BLaER1 treated with 17β-estradiol and CSF1 and Interleukin-3, amounts not matched to agents 10 nM and 100 nM (cell line): Measurements from ENCODE around the gene TMEM63B.
"Not testable (repeated sequence)": the region's sequence is repeated elsewhere in the genome, so short reads cannot be mapped to it uniquely, and the experiment has no call there.

Source experiments
- H3K27ac ChIP-seq, 11 experiments: shearing (Covaris generic); formaldehyde crosslinking; 2 replicates each; pipeline ENCODE4 v1.8.1; 2022
- H3K27me3 ChIP-seq, 11 experiments: shearing (Covaris generic); formaldehyde crosslinking; 2 replicates each; pipeline ENCODE4 v1.8.1; 2022
- H3K36me3 ChIP-seq, 11 experiments: shearing (Covaris generic); formaldehyde crosslinking; 2 replicates each; pipeline ENCODE4 v1.8.1; 2022
- H3K4me1 ChIP-seq, 10 experiments: shearing (Covaris generic); formaldehyde crosslinking; 2 replicates each; pipeline ENCODE4 v1.8.1; 2022
- H3K4me2 ChIP-seq, 11 experiments: shearing (Covaris generic); formaldehyde crosslinking; 2 replicates each; pipeline ENCODE4 v1.8.1; 2022
- H3K4me3 ChIP-seq, 10 experiments: shearing (Covaris generic); formaldehyde crosslinking; 2 replicates each; pipeline ENCODE4 v1.8.1; 2022
- H3K9ac ChIP-seq, 11 experiments: shearing (Covaris generic); formaldehyde crosslinking; 2 replicates each; pipeline ENCODE4 v1.8.1; 2022
- H3K9me3 ChIP-seq, 11 experiments: shearing (Covaris generic); formaldehyde crosslinking; replicated peaks in 1 of 11; 2 replicates each; pipeline ENCODE4 v1.8.1; 2022
- H4K20me1 ChIP-seq, 11 experiments: shearing (Covaris generic); formaldehyde crosslinking; 2 replicates each; pipeline ENCODE4 v1.8.1; 2022
- Cebpa-rat ChIP-seq, 11 experiments: shearing (Covaris generic); IDR thresholded peaks; 2 replicates each; pipeline ENCODE4 v1.8.1; 2022

The TMEM63B gene

GRCh38 chr6:44139351-44139743 is 12.0 kb downstream of the TMEM63B start:
- no peak for TF ChIP-seq Cebpa-rat (IDR thresholded peaks at IDR 0.05)
- no peak overlapping the region for H3K4me2 ChIP-seq

GRCh38 chr6:44142835-44143234 is 15.5 kb downstream of the TMEM63B start:
- peaks cover 21 to 96% (median 62%) of the 10 kb centered on the region in 11 experiments; a peak in 21 of 22 replicates for H3K36me3 ChIP-seq
- TF ChIP-seq Cebpa-rat (IDR thresholded peaks at IDR 0.05): no peak
- H3K27me3 ChIP-seq: no peaks in the 10 kb centered on the region

More at GRCh38 chr6:44139351-44139743, 12.0 kb downstream of the TMEM63B start:
- Histone ChIP-seq H4K20me1 (peaks cover 0 to 22% (median 2%) of the 10 kb centered on the region in 11 experiments; a peak in 12 of 22 replicates), H3K9me3 (no peaks in the 10 kb centered on the region), H3K9ac (no peak overlapping the region), H3K27ac (no peak overlapping the region), H3K4me3 (no peak overlapping the region), H3K36me3 (peaks cover 20 to 97% (median 49%) of the 10 kb centered on the region in 11 experiments), H3K27me3 (no peaks in the 10 kb centered on the region), H3K4me1 (peaks cover 14 to 26% (median 19%) of the 10 kb centered on the region in 10 experiments)

GRCh38 chr6:44143731-44144130 is 16.4 kb downstream of the TMEM63B start:
- Histone ChIP-seq H3K27ac (no peak overlapping the region), H4K20me1 (peaks cover 0 to 22% (median 0%) of the 10 kb centered on the region in 11 experiments; a peak in 4 of 22 replicates), H3K36me3 (peaks cover 30 to 99% (median 71%) of the 10 kb centered on the region in 11 experiments), H3K9me3 (no peaks in the 10 kb centered on the region), H3K4me3 (no peak overlapping the region), H3K9ac (no peak overlapping the region), H3K27me3 (no peaks in the 10 kb centered on the region), H3K4me2 (no peak overlapping the region), H3K4me1 (peaks cover 2 to 13% (median 7%) of the 10 kb centered on the region in 10 experiments; a peak in 16 of 20 replicates)
- no peak for TF ChIP-seq Cebpa-rat (IDR thresholded peaks at IDR 0.05)

More at GRCh38 chr6:44142835-44143234, 15.5 kb downstream of the TMEM63B start:
- H3K4me2 ChIP-seq: no peak overlapping the region
- no peaks in the 10 kb centered on the region for H3K9me3 ChIP-seq
- H3K9ac ChIP-seq: no peak overlapping the region
- no peak overlapping the region for H3K27ac ChIP-seq
- H3K4me1 ChIP-seq: peaks cover 7 to 15% (median 9%) of the 10 kb centered on the region in 10 experiments; a peak in 16 of 20 replicates
- peaks cover 0 to 15% (median 0%) of the 10 kb centered on the region in 11 experiments; a peak in 4 of 22 replicates for H4K20me1 ChIP-seq
- H3K4me3 ChIP-seq: no peak overlapping the region

GRCh38 chr6:44144536-44144935 is 17.2 kb downstream of the TMEM63B start:
- Histone ChIP-seq H3K4me1 (peaks cover 0 to 16% (median 7%) of the 10 kb centered on the region in 10 experiments; a peak in 9 of 20 replicates), H3K36me3 (peaks cover 31 to 99% (median 76%) of the 10 kb centered on the region in 11 experiments), H4K20me1 (peaks cover 0 to 19% (median 0%) of the 10 kb centered on the region in 11 experiments; a peak in 5 of 22 replicates)
- H3K4me3 ChIP-seq, H3K9ac ChIP-seq, H3K4me2 ChIP-seq, H3K9me3 ChIP-seq, H3K27me3 ChIP-seq, H3K27ac ChIP-seq: not testable (repeated sequence)

- peaks cover 0 to 29% (median 20%) of the 10 kb centered on the region in 10 experiments; a peak in 16 of 20 replicates for H3K4me1 ChIP-seq
- no peak for TF ChIP-seq Cebpa-rat (IDR thresholded peaks at IDR 0.05)
- peaks cover 0 to 25% (median 6%) of the 10 kb centered on the region in 11 experiments; a peak in 14 of 22 replicates for H4K20me1 ChIP-seq
- H3K27me3 ChIP-seq: no peaks in the 10 kb centered on the region
- no peak overlapping the region for H3K9ac ChIP-seq
- peaks cover 20 to 95% (median 69%) of the 10 kb centered on the region in 11 experiments for H3K36me3 ChIP-seq
- H3K4me2 ChIP-seq: no peak overlapping the region
- H3K4me3 ChIP-seq: no peak overlapping the region
- H3K9me3 ChIP-seq: no peaks in the 10 kb centered on the region
- no peak overlapping the region for H3K27ac ChIP-seq
Measured at GRCh38 chr6:44145839-44146238, 18.5 kb downstream of the TMEM63B start.

GRCh38 chr6:44146685-44147084 is 19.3 kb downstream of the TMEM63B start:
- Histone ChIP-seq H3K27ac (no peak overlapping the region), H4K20me1 (peaks cover 0 to 34% (median 13%) of the 10 kb centered on the region in 11 experiments; a peak in 15 of 22 replicates), H3K36me3 (peaks cover 19 to 86% (median 60%) of the 10 kb centered on the region in 11 experiments), H3K4me3 (no peak overlapping the region), H3K4me1 (peaks cover 0 to 38% (median 28%) of the 10 kb centered on the region in 10 experiments; a peak in 16 of 20 replicates), H3K27me3 (no peaks in the 10 kb centered on the region), H3K4me2 (peak overlapping the region in 4 of 11 experiments; percentile 10 to 30 (median 22); a peak in 3 of 22 replicates), H3K9ac (no peak overlapping the region), H3K9me3 (no peaks in the 10 kb centered on the region)
- TF ChIP-seq Cebpa-rat (IDR thresholded peaks at IDR 0.05): no peak

- Histone ChIP-seq H3K36me3 (peaks cover 19 to 81% (median 57%) of the 10 kb centered on the region in 11 experiments), H3K4me2 (peak overlapping the region in 4 of 11 experiments; percentile 10 to 30 (median 22); a peak in 3 of 22 replicates), H3K27me3 (no peaks in the 10 kb centered on the region), H3K9ac (no peak overlapping the region), H3K4me3 (no peak overlapping the region), H3K27ac (no peak overlapping the region), H4K20me1 (peaks cover 0 to 39% (median 13%) of the 10 kb centered on the region in 11 experiments; a peak in 15 of 22 replicates), H3K4me1 (peaks cover 0 to 39% (median 29%) of the 10 kb centered on the region in 10 experiments; a peak in 16 of 20 replicates), H3K9me3 (no peaks in the 10 kb centered on the region)
- no peak for TF ChIP-seq Cebpa-rat (IDR thresholded peaks at IDR 0.05)
Measured at GRCh38 chr6:44147256-44147655, 19.9 kb downstream of the TMEM63B start.

- H3K4me1 ChIP-seq: peaks cover 0 to 39% (median 29%) of the 10 kb centered on the region in 10 experiments; a peak in 16 of 20 replicates
- H3K27ac ChIP-seq: no peak overlapping the region
- no peak for TF ChIP-seq Cebpa-rat (IDR thresholded peaks at IDR 0.05)
- H3K9ac ChIP-seq: no peak overlapping the region
- H3K9me3 ChIP-seq: no peaks in the 10 kb centered on the region
- H3K4me3 ChIP-seq: no peak overlapping the region
- H4K20me1 ChIP-seq: peaks cover 0 to 45% (median 13%) of the 10 kb centered on the region in 11 experiments; a peak in 15 of 22 replicates
- no peaks in the 10 kb centered on the region for H3K27me3 ChIP-seq
- H3K36me3 ChIP-seq: peaks cover 19 to 79% (median 51%) of the 10 kb centered on the region in 11 experiments
- H3K4me2 ChIP-seq: no peak overlapping the region
Measured at GRCh38 chr6:44148306-44148705, 21.0 kb downstream of the TMEM63B start.

- Histone ChIP-seq H3K27ac (0 out of 22 replicates have a peak overlapping the region, but pooled peaks of 1 of the 11 experiments have one; percentile 9), H3K4me3 (no peak overlapping the region), H3K9ac (peak overlapping the region in 3 of 11 experiments; percentile 19 to 50 (median 28); a peak in 4 of 22 replicates), H3K9me3 (no peaks in the 10 kb centered on the region), H3K36me3 (peaks cover 19 to 67% (median 43%) of the 10 kb centered on the region in 11 experiments), H3K4me2 (peak overlapping the region in 8 of 11 experiments; percentile 50 to 77 (median 66); a peak in 16 of 22 replicates), H3K27me3 (no peaks in the 10 kb centered on the region), H3K4me1 (peaks cover 5 to 44% (median 34%) of the 10 kb centered on the region in 10 experiments), H4K20me1 (peaks cover 0 to 56% (median 13%) of the 10 kb centered on the region in 11 experiments; a peak in 15 of 22 replicates)
- TF ChIP-seq Cebpa-rat (IDR thresholded peaks at IDR 0.05): no peak
Measured at GRCh38 chr6:44149369-44150012, 22.1 kb downstream of the TMEM63B start.
